HepG2 (cell line): ENCODE results near the gene CBY1. TPM values are rescaled to one million over a fixed set of nuclear protein-coding genes. Genes with fewer than 3 reads are reported as not detected.
A peak's percentile ranks its signal among the peaks of the same experiment; 100 is the strongest.

Source experiments
- CAMTA2 ChIP-seq: sonication (generic); formaldehyde crosslinking; IDR thresholded peaks from 2 replicates; pipeline ENCODE4 v1.4.0; 2020; ENCODE audit warnings: mild to moderate bottlenecking, missing genetic modification reagents, borderline replicate concordance
- CEBPB ChIP-seq: IDR thresholded peaks from 2 replicates; pipeline ENCODE4 v1.6.1; 2011; ENCODE audit warnings: low read depth, low read length, improper control_type of control experiment, borderline replicate concordance
- KAT8 ChIP-seq: IDR thresholded peaks from 2 replicates; pipeline ENCODE4 v1.6.1; 2016; ENCODE audit warnings: missing genetic modification reagents, missing compliant biosample characterization
- MBNL3 ChIP-seq: fragments of 250-450 bp; sonication (Bioruptor Pico); conservative IDR thresholded peaks from 2 replicates; pipeline ENCODE4 v1.8.0; 2022; ENCODE audit warnings: mild to moderate bottlenecking, inconsistent platforms
- PHB2 ChIP-seq: fragments of 450-650 bp; IDR thresholded peaks from 2 replicates; pipeline ENCODE4 v1.6.1; 2018; ENCODE audit not compliant: partially characterized antibody
- RARA ChIP-seq: IDR thresholded peaks from 2 replicates; pipeline ENCODE4 v1.6.1; 2016; ENCODE audit warnings: missing genetic modification reagents, missing compliant biosample characterization
- TBL1XR1 ChIP-seq: fragments of 150-350 bp; IDR thresholded peaks from 2 replicates; pipeline ENCODE4 v1.6.1; 2014; ENCODE audit warnings: borderline replicate concordance, low read length; ENCODE audit not compliant: partially characterized antibody
- YEATS4 ChIP-seq: sonication (generic); formaldehyde crosslinking; IDR thresholded peaks from 2 replicates; pipeline ENCODE4 v1.4.0; 2020; ENCODE audit warnings: missing genetic modification reagents, borderline replicate concordance
- ZNF354B ChIP-seq: sonication (generic); formaldehyde crosslinking; IDR thresholded peaks from 2 replicates; pipeline ENCODE4 v1.8.0; 2022; ENCODE audit warnings: mild to moderate bottlenecking, missing genetic modification reagents
- polyA plus RNA-seq, 8 experiments: library from polyadenylated mRNA; depleted of rRNA in 3 of 8; stranded (reverse) in 7 of 8; unstranded in 1 of 8; fragments of >200 nt; fragmentation: Illumina TruSeq in 4 of 8; extraction: Trizol in 4 of 8; gene quantifications; 2 replicates each; pipeline versions ENCODE4 v1.2.1 to v1.2.3, GENCODE V29; 2011 to 2016; ENCODE audit warnings: low read depth in 4 of 8, missing spikeins in 1 of 8, mixed read lengths in 1 of 8; ENCODE audit not compliant: insufficient read depth in 1 of 8
- total RNA-seq, 5 experiments: library from RNA; depleted of rRNA; stranded (reverse); fragments of >200 nt; fragmentation: Illumina TruSeq; extraction: Trizol; gene quantifications; 2 replicates each; pipeline ENCODE4 v1.2.3, GENCODE V29; 2016; ENCODE audit warnings: low read depth in 1 of 5
- TF ChIP-seq, protein P1 (sequence below), 2 experiments: fragments of 450-650 bp in 1 of 2; sonication (generic) in 1 of 2; formaldehyde crosslinking in 1 of 2; IDR thresholded peaks; 2 replicates each; pipeline versions ENCODE4 v1.6.1 to v1.8.0; 2016 to 2022; ENCODE audit warnings: antibody characterized with exemption in 1 of 2, mild to moderate bottlenecking in 1 of 2, missing genetic modification reagents in 1 of 2
- TF ChIP-seq, protein P2 (sequence below): sonication (generic); formaldehyde crosslinking; IDR thresholded peaks from 2 replicates; pipeline ENCODE4 v1.5.0; 2020; ENCODE audit warnings: missing genetic modification reagents
- TF ChIP-seq, protein P3 (sequence below): sonication (generic); IDR thresholded peaks from 2 replicates; pipeline ENCODE4 v1.6.1; 2016; ENCODE audit warnings: low read depth, borderline replicate concordance
- TF ChIP-seq, protein P4 (sequence below): IDR thresholded peaks from 2 replicates; pipeline ENCODE4 v1.6.1; 2016; ENCODE audit warnings: low read depth, borderline replicate concordance
- TF ChIP-seq, protein P5 (sequence below): sonication (generic); formaldehyde crosslinking; IDR thresholded peaks from 2 replicates; pipeline ENCODE4 v1.8.1; 2023; ENCODE audit warnings: missing genetic modification reagents, inconsistent platforms, borderline replicate concordance
- TF ChIP-seq, protein P6 (sequence below): sonication (generic); formaldehyde crosslinking; IDR thresholded peaks from 2 replicates; pipeline ENCODE4 v1.5.0; 2020; ENCODE audit warnings: mild to moderate bottlenecking, missing genetic modification reagents

CBY1 gene
- total and polyA plus RNA-seq, 2 of the 13 experiments (the other 11 are each of a cell fraction or from before 2014, with no cell fraction given): 19.7 to 20.3 TPM

DNA sequence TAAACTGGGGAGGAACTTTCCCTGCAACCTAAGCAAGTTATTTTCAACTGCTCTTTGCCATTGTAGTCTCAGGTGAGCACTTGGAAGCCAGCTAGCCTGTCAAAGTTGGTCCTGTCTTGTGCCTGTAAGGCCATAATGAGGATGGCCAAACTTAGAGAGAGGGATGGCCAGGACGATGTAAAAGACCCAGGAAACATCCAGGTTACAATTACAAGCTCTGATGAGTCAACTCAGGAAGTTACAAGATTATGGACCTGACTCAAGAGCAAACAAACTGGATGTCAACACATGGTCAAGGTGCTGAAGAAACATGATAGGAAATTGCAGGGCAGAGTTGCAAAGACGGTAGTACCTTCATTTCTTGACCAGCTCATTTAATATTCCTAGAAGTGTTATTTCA, 50.9 kb downstream of the CBY1 start (continued):
- TF ChIP-seq, protein P1, sequence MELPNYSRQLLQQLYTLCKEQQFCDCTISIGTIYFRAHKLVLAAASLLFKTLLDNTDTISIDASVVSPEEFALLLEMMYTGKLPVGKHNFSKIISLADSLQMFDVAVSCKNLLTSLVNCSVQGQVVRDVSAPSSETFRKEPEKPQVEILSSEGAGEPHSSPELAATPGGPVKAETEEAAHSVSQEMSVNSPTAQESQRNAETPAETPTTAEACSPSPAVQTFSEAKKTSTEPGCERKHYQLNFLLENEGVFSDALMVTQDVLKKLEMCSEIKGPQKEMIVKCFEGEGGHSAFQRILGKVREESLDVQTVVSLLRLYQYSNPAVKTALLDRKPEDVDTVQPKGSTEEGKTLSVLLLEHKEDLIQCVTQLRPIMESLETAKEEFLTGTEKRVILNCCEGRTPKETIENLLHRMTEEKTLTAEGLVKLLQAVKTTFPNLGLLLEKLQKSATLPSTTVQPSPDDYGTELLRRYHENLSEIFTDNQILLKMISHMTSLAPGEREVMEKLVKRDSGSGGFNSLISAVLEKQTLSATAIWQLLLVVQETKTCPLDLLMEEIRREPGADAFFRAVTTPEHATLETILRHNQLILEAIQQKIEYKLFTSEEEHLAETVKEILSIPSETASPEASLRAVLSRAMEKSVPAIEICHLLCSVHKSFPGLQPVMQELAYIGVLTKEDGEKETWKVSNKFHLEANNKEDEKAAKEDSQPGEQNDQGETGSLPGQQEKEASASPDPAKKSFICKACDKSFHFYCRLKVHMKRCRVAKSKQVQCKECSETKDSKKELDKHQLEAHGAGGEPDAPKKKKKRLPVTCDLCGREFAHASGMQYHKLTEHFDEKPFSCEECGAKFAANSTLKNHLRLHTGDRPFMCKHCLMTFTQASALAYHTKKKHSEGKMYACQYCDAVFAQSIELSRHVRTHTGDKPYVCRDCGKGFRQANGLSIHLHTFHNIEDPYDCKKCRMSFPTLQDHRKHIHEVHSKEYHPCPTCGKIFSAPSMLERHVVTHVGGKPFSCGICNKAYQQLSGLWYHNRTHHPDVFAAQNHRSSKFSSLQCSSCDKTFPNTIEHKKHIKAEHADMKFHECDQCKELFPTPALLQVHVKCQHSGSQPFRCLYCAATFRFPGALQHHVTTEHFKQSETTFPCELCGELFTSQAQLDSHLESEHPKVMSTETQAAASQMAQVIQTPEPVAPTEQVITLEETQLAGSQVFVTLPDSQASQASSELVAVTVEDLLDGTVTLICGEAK (IDR thresholded peaks at IDR 0.05): no peak
- TF ChIP-seq, protein P1 (CRISPR knock-in tag; IDR thresholded peaks at IDR 0.05): no peak
- TF ChIP-seq TBL1XR1 (peak; percentile 33), PHB2 (no peak), CEBPB (peak; percentile 62; the same call in 1 of the 2 replicates), KAT8 (CRISPR knock-in tag) (peak; percentile 42; the same call in 1 of the 2 replicates), YEATS4 (CRISPR knock-in tag) (no peak), ZNF354B (CRISPR knock-in tag) (no peak), RARA (CRISPR knock-in tag) (peak; percentile 91), MBNL3 (CRISPR knock-in tag) (no peak), CAMTA2 (CRISPR knock-in tag) (no peak)
- TF ChIP-seq, protein P2, sequence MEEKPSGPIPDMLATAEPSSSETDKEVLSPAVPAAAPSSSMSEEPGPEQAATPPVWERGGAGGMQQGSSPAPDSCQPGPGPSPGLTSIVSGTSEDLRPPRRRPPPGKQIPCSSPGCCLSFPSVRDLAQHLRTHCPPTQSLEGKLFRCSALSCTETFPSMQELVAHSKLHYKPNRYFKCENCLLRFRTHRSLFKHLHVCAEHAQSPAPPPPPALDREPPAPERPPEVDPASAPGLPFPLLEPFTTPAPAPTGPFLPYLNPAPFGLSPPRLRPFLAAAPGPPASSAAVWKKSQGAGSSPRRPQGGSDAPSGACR (CRISPR knock-in tag): no peak
- TF ChIP-seq, protein P3, sequence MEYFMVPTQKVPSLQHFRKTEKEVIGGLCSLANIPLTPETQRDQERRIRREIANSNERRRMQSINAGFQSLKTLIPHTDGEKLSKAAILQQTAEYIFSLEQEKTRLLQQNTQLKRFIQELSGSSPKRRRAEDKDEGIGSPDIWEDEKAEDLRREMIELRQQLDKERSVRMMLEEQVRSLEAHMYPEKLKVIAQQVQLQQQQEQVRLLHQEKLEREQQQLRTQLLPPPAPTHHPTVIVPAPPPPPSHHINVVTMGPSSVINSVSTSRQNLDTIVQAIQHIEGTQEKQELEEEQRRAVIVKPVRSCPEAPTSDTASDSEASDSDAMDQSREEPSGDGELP: no peak; the same call in 1 of the 2 replicates
- TF ChIP-seq, protein P4, sequence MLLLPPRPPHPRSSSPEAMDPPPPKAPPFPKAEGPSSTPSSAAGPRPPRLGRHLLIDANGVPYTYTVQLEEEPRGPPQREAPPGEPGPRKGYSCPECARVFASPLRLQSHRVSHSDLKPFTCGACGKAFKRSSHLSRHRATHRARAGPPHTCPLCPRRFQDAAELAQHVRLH (CRISPR knock-in tag): peak; percentile 36; the same call in 1 of the 2 replicates
- TF ChIP-seq, protein P5, sequence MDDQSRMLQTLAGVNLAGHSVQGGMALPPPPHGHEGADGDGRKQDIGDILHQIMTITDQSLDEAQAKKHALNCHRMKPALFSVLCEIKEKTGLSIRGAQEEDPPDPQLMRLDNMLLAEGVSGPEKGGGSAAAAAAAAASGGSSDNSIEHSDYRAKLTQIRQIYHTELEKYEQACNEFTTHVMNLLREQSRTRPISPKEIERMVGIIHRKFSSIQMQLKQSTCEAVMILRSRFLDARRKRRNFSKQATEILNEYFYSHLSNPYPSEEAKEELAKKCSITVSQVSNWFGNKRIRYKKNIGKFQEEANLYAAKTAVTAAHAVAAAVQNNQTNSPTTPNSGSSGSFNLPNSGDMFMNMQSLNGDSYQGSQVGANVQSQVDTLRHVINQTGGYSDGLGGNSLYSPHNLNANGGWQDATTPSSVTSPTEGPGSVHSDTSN (CRISPR knock-in tag): no peak
- TF ChIP-seq, protein P6, sequence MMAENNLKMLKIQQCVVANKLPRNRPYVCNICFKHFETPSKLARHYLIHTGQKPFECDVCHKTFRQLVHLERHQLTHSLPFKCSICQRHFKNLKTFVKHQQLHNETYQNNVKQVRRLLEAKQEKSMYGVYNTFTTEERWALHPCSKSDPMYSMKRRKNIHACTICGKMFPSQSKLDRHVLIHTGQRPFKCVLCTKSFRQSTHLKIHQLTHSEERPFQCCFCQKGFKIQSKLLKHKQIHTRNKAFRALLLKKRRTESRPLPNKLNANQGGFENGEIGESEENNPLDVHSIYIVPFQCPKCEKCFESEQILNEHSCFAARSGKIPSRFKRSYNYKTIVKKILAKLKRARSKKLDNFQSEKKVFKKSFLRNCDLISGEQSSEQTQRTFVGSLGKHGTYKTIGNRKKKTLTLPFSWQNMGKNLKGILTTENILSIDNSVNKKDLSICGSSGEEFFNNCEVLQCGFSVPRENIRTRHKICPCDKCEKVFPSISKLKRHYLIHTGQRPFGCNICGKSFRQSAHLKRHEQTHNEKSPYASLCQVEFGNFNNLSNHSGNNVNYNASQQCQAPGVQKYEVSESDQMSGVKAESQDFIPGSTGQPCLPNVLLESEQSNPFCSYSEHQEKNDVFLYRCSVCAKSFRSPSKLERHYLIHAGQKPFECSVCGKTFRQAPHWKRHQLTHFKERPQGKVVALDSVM (CRISPR knock-in tag): no peak
